ENCODE measurements around the gene MACROH2A1.

- TF ChIP-seq, protein P1, sequence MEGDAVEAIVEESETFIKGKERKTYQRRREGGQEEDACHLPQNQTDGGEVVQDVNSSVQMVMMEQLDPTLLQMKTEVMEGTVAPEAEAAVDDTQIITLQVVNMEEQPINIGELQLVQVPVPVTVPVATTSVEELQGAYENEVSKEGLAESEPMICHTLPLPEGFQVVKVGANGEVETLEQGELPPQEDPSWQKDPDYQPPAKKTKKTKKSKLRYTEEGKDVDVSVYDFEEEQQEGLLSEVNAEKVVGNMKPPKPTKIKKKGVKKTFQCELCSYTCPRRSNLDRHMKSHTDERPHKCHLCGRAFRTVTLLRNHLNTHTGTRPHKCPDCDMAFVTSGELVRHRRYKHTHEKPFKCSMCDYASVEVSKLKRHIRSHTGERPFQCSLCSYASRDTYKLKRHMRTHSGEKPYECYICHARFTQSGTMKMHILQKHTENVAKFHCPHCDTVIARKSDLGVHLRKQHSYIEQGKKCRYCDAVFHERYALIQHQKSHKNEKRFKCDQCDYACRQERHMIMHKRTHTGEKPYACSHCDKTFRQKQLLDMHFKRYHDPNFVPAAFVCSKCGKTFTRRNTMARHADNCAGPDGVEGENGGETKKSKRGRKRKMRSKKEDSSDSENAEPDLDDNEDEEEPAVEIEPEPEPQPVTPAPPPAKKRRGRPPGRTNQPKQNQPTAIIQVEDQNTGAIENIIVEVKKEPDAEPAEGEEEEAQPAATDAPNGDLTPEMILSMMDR (IDR thresholded peaks at IDR 0.05): no peak
- TF ChIP-seq POLR2A (IDR thresholded peaks at IDR 0.05): no peak
Observed at GRCh38 chr5:135394095-135394494, 4.9 kb downstream of the MACROH2A1 start.
